C1 segment of cervical spinal cord (tissue), 14 donors: ENCODE results near the gene TRMT44.
A peak's percentile ranks its signal among the peaks of the same experiment; 100 is the strongest.

Source experiments
- DNase-seq, 14 donors: peaks; one replicate each; lab custom pipeline; 2025; lab: John Stamatoyannopoulos, UW

The TRMT44 gene

DNA sequence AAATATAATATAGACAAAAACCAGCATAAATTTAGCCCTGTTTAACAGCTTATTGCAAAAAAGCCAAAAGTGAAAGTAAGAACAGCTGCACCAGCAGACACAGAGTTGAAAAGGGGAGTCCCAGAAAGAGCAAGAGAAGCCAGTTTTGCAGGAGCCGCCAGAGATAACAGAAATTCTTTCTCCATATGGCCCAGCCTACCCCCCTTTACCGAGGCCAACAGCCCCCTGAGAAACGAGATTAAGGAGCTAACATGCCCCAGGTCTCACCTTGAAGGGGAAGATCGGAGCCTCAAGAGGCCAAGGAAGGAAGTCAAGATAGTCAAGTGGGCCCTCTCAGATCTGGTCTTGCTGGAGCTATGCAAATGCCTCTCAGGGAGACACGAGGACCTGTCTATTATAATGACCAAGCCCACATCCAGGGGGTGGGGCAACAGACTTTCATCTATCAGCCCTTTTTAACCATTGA is 4.9 kb upstream of the TRMT44 start:
- no peak for DNase-seq

DNA sequence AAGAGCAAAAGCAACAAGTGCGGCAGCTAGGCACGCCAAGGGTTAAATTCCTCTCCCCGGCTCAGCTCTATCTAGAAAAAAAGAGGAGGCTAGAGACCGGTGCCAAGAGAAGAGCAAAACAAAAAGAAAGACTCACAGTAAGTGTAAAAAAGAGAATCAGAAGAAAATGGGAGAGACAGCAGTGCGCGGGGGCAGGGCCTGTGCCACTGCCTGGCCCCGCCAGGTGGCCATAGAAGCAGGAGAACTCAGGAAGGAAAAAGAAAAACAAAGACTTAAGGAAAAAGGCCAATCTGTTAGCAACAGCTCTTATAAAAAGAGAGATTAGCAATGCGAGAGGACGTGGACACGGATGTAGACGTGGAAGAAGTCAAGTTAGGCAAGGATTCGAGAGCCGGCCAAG is 3.3 kb upstream of the TRMT44 start:
- DNase-seq = no peak

DNA sequence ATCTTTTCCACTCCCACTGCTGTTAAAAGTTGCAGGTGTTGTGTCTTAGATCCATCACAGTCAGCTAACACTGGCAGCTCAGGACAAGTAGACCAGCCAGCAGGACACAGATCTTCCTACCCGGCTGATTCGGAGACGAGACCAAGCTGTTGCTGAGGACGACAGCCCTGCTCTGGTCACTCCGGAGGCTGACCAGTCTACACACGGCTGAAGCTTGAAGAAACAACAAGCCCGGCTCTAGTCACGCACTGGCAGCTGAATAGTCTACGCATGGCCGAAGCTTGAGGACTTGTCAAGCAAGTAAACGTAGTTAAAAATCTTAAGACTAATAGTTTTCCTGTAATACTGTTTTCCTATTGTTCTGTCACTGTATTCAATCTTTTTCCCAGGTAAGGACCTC is 1.8 kb upstream of the TRMT44 start:
- DNase-seq = no peak

DNA sequence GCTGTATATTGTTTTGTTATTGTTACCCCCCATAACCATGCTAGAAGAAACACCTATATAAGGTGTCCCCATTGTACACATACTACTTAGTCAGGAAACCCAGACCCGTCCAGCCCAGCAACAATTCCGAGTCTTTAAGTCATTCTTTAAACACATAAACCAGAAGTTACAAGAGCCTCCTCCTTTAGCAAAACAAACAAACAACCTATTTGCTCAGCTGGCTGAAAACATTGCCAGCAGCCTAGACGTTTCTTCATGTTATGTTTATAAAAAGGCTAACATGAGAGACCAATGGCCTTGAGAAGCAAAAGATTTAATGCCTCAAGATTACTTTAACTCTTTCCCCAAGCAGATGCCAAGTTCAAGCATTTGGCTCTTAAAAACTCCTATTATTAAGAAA is 1.4 kb upstream of the TRMT44 start:
- DNase-seq = no peak

DNA sequence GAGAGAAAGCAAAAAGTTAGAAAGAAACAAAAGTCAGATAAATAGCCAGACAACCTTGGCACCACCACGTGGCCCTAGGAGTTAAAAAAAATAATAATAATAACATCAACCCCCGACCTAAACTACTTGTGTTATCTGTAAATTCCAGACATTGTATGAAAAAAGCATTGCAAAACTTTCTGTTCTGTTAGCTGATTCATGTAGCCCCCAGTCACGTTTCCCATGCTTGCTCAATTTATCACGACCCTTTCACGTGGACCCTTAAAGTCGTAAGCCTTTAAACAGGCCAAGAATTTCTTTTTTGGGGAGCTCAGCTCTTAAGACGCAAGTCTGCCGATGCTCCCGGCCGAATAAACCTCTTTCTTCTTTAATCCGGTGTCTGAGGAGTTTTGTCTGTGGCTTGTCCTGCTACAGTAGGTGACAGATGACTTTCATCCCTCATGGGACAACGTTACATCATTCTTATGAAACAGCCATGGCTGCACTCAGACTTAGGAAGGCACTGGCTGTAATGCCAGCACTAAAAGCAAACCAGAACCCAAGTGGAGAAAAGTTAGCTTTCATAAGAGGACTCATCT is 574 bp upstream of the TRMT44 start:
- no peak for DNase-seq

DNA sequence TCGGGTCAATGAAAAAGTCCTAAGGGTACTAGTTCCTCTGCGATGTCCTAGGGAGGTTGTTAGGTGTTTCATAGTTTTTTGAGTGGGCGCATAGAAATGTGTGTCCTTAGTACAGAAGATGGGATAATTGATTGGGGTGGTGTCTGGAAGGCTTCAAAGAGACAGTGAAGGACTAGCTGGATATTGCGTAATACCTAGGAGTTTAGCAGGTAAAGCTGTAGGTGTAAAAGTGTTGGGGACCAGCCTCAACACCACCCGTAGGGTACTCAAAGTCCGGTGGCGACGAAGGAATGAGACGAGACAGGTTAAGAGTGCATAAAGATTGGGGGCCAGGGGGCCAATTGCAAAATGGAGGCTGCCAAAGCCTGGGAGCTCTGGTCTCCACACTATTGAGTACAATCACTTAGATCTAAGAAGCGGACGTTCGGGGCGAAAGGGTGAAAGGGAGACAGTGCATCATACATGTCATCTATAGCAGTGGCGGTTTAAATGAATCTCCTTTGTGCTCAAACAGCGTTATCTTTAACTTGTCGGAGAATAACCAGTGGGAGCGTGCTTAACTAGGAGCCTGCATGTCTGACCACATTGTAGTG is 1.0 kb downstream of the TRMT44 start:
- DNase-seq = no peak

DNA sequence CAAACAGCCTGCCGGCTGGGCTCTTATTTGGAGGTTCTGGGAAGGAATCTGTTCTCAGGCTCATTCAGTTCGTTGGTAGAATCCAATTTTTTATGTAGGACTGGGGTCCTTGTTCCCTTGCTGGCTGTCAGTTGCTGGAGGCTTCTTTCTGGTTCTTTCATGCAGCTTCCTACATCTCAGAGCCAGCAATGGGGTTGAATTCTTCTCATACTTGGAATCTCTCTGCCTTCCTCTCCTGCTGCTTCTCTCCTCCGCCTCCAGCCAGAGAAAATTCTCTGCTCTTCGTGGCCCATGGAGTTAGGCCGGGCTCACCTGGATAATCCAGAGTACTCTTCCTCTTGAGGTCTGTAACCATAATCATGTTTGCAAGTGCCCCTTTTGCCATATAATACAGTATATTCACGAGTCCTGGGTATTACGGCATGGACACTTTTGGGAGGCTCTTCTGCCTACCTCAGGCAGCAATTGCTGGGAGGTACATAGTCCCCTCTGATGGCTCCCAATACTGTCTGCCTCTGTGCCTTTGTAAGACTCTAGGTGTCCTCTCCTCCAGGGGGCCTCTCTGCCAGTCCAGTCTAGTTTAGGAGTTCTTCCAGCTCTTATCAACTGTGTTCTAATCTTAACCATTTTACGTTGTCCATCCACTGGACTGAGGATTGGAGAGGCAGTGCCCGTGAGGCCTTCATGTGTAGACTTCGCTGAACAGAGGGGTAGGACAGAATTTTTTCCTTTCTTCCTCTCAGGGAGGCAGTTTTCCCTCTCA is 2.2 kb downstream of the TRMT44 start:
- DNase-seq = no peak

DNA sequence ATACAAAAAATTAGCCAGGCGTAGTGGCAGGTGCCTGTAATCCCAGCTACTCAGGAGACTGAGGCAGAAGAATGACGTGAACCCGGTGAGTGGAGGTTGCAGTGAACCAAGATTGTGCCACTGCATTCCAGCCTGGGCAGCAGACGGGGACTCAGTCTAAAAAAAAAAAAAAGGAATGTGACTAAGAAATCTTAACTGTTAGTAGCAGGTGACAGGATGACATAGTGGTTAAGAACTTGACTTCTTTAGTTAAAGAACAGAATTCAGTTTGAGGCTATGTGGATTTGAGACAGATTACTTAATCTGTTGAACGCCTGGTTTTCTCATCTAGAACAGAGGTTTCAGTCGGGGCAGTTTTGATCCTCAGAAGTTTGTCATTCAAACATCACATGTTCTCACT is 3.2 kb downstream of the TRMT44 start:
- no peak for DNase-seq

DNA sequence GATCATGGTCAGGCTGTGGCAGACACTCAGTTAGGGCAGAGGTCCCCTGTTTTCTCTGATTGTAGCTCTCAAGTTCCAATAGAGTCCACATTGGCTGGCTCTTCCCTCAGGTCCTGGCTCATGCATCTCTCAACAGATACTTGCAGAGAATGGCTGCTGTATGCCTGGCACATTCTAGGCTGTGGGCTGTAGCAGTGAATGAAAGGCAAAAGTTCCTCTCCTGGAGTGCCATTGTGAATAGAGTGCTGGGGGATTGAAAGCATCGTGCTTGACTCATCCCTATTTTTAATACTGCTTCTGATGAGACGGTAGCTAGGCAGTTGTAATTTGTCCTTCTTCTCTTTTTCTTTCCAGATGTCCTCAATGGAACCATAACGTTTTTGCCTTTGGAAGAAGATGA is 5.5 kb downstream of the TRMT44 start:
- DNase-seq = no peak

DNA sequence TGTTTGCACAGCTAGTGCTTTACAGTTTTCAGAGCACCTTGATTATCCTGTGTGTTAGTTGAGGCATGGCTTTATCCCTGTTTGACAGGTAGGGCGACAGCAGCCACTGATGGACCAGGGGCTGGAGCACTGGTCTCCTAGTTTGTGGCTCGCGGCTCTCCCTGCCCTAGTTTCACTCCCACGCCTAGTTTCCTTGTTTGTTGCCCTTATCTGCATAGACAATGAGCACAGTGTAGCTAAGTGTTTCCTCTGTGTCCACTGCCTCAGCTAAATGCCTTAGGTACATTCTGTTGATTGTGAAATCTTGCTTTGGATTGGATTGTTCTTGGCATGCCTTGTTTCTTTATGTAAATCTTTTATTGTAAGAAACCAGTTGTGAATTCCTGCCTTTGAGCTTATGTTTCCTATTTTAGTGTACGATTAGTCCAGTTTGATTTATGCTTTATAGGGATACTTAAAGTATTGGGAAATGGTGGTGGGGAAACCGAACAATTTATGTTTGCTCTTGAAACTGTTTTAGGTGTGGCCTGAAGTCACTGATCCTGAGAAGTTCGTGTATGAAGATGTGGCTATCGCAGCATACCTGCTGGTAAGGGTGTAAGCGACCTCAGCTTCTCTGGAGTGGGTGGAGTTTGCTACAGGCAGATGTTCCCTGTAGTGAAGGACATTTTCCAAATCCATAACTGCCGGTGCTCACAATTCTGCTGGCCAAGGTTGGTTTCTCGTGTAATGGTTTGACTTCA is 11.0 kb downstream of the TRMT44 start:
- DNase-seq = no peak

DNA sequence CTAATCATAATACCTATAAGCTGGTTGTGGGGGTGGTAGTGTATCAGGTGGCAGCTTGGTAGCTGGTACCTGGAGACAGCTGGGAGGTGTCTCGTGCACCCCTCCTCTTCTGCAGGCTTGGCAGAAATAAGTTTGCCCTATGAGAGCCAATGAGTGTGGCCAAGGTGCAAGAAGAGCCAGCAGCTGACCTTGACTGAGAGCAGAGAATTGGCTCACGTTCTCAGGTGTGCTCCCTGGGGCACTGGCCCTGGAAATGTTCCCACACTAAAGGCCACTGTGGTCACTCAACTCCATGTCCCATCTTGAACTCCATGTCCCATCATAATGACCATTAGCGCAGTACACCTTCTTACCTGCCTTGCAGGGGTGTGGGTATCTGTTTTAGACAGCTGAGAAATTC is 13.4 kb downstream of the TRMT44 start:
- DNase-seq = no peak

DNA sequence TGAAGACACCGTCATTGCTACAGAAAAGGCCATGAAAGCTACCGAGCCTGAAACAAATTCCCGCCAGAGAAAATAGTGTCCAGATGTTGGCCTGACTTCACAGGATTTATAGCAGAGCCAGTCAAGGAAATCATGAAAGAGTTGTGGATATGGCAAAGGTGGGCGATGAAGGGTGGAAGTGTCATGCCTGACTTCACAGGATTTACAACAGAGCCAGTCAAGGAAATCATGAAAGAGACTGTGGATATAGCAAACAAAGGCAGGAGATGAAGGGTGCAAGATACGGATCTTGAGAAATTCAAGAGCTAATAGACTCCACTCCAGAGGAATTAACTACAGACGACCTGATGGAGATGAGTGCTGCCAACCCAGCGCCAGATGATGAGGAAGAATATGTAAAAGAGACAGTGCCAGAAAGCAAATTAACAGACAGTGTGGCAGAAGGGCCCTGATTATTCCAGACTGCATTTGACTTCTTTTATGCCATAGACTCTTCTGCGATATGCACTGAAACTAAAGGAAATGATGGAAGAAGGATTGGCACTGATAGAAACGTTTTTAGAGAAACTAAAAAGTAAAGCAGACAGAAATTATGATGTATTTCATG is 17.2 kb downstream of the TRMT44 start:
- DNase-seq = no peak

DNA sequence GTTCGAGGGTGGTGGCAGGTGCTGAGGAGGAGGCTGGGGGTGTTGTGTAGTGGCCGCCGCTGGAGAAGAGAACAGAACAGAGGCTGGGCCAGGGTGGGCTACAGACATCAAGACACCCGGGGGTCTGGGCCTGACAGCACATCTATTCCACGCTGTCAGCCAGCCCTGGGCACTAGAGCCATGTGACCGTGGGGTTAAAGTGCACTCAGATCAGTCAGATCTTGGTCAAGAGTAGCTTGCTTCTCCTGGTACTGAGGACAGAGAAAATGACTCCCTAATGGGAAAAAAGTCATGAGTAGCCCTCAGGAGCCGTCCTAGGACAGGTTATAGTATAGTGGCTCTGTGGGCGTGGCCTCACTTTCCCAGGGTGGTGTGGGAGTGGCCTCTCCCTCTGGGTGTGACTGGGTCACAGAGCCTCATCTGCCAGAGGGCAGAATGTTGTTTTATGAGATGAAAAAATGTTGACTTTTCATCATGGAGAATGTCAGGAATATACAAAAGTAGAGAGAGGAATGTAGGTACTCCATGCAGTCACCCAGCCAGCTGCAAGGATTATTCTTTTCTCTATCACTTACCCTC is 19.4 kb downstream of the TRMT44 start:
- DNase-seq = no peak

DNA sequence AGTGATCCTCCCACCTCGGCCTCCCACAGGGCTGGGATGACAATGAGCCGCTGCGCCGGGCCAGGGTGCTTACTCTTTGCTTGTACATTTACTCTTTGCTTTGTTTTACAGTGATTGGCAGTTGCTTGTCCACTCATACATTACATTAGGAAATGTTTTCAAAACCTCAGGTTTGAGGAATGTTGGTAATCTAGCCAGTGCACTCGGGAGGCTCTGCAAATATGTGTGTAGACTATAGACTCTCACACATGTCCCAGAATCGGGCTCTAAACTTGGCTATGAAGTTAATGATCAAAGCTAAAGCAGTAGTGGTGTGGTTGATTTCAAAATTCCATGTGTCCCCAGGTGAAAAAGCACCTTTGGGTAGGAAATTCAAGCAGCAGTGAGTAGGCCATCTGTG is 20.5 kb downstream of the TRMT44 start:
- no peak for DNase-seq

DNA sequence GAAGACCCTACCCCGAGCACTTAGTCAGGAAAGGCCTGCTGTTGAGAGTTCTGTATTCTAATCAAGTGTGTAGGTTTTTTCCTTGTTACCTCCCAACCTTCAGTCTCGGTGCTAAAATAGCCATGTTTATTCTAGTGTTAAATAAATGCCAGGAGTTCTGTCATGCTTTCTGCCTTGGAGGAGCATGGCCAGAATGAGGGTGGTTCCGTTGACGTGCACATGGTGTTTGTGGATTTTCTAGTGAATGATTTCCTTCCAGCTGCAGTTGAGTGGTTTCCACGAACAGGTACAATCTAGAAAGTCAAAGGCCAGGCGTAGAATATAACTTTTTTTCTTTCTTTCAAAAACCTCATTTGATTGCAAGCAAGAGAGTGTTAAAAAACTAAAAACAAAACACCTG is 21.0 kb downstream of the TRMT44 start:
- no peak for DNase-seq

DNA sequence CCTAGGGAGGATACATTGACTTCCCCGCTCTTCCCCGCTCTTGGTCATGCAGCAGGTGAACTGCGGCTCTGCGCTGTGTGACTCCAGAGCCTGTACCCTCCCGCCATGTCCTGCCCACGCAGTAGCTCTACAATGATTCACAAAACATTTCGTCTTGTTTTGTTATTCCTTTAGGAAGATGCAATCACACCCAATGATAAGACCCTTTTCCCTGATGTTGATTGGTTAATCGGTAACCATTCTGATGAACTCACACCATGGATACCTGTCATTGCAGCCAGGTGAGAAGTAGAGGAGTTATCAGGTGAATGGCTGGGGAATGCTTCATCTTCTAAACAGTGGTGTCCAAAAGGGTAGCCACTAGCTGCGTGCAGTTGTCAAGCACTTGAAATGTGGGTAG is 23.2 kb downstream of the TRMT44 start:
- no peak for DNase-seq

DNA sequence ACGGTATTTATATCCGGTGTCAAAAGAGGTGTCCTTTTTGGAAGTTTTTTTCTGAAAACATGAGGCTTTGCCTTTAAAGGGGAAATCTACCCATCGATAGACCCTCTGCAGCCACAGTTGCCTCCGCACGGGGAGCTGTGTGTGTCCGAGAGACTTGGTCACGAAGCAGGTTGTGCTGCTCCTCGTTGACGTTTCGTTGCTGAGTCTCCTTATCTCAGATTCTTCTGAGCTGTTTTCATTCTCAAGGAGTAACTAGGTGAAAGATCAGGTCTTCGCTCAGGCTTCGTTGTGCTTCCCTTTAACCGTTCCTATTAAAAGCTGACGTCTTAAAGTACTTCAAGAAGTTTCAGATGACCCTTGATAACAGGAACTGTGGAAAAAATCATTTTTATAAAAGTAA is 23.8 kb downstream of the TRMT44 start:
- DNase-seq = no peak

DNA sequence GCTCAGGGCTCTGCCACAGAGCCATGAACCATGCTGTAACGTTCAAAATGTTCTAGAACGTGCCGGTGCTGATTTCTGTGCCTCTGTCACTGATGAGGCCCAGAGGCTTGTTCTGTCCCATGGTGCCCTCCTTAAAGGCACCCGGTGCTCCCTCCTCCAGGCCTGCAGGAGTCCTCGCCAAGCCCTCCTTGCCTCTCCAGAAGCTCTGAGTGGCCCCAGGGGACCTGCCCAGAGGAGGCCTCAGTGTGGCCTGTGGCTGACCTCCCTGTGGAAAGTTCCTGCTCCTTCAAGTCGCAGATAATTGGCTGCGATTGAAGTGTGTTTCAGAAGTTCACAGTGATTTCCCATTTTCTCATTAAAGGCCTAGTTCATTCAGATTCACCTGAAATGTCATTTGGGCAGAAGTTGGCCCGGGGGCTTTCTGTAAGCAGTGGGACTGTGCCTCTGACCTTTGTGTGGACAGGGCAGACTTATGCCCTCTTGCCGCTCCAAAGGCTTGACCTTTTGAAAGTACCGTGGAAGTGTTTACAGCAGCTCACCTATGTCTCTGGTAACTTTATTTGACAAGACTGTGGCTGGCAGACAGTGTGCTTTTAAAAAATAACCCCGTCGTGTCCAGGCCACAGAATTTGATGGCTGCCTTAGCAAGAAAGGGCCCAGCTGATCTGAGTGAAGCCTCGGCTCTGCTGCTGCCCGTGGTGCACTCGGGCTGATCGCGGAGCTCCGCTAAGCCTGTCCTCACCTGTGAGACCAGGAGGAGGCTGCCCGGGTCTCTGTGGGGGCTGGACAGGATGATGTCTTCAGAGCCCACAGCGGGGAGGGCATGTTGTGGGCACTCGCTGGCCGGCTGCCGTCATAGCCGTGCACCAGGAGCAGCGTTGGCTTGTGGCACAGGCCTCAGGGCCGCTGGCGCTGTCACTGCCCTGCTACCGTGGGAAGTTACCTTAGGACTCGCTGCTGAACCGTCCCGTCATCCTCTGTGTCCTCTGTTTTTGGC is 25.3 kb downstream of the TRMT44 start:
- no peak for DNase-seq

DNA sequence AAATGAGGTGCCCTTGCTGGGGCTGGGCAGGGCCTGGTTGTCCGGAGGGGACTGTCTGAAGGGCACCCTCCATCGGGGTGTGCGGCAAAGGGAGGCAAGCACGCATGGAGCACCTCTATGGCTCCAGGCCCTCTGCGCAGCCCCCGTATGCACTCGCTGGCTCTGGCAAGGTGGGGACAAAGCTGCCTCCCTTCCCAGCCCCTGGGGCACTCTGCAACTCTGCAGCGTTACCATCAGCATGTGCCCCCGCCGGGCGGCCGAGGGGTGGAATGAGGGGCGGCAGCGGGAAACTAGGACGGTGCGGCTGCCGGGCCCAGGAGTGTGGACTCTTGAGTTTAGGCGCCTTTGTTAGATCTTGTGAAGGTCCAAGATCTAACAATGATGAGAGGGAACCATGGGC is 26.4 kb downstream of the TRMT44 start:
- DNase-seq = no peak

DNA sequence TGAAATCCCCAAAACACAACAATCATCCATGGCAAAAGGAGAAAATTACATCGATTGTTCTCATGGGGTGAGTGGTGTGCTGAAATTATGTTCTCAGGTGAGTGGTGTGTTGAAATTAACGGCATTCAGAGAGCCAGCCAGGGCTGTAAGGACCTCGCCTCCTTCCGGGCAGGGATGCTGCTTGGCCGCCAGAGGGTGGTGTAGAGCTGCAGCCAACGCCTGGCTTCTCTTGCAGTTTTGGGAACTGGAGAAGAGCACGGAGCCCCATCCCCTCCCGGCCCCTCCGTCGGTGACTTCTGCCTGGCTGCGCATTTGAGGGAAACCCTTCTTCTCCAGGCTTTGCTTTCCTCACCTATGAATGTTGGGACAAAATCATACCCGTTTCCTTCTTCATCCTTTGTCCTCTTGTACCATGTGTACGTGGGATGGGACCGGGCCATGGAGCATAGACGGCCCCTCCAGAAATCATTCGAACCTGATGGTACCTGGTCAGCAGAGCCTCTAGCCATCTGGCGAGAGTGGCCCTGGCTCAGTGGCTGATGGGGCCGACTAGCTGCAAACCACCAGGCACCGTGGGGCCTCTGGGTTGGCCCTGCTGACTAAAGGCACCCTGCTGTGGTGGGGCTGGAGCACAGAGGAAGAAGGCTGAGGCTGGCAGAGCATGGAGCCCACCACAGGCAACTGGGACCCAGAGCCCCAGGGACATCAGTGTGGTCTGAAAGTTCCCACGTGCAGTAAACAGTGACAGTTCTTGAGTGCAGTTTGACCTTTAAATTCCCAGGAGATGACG is 28.4 kb downstream of the TRMT44 start:
- peak in 6 of 14 donors; percentile 10 to 52 (median 22) for DNase-seq
